OCI-LY3 (cell line): ENCODE measurements around the gene RING1.

Source experiments
- H2AFZ ChIP-seq: fragments of 200-600, 300-600 bp; shearing (Covaris generic); 2 replicates; pipeline ENCODE4 v1.6.0; 2014; ENCODE audit warnings: antibody characterized with exemption, low read depth, low read length
- H3K27ac ChIP-seq: fragments of 200-600, 300-600 bp; sonication (generic); 2 replicates; pipeline ENCODE4 v1.5.1; 2014; ENCODE audit warnings: mild to moderate bottlenecking, low read length, moderate library complexity, mixed read lengths
- H3K27me3 ChIP-seq: fragments of 200-600, 300-600 bp; sonication (generic); 2 replicates; pipeline ENCODE4 v1.6.1; 2014; ENCODE audit warnings: low read depth, low read length, mixed read lengths
- H3K36me3 ChIP-seq: fragments of 200-600, 300-600 bp; sonication (generic); replicated peaks from 2 replicates; pipeline ENCODE3; 2014; ENCODE audit warnings: low read depth, low read length, mixed read lengths
- H3K4me1 ChIP-seq: fragments of 300-600, 200-600 bp; sonication (generic); 2 replicates; pipeline ENCODE4 v1.6.1; 2014; ENCODE audit warnings: low read length, mixed read lengths
- H3K4me2 ChIP-seq: fragments of 200-600, 300-600 bp; sonication (generic); 2 replicates; pipeline ENCODE4 v1.6.1; 2014; ENCODE audit warnings: low read length, mixed read lengths
- H3K4me3 ChIP-seq: fragments of 300-600, 200-600 bp; sonication (generic); 2 replicates; pipeline ENCODE4 v1.5.1; 2014; ENCODE audit warnings: antibody characterized with exemption, mild to moderate bottlenecking, low read length, moderate library complexity
- H3K79me2 ChIP-seq: fragments of 300-600, 200-600 bp; shearing (Covaris generic); 2 replicates; pipeline ENCODE4 v1.6.1; 2014; ENCODE audit warnings: mild to moderate bottlenecking, low read length, mixed read lengths
- H3K9ac ChIP-seq: fragments of 300-600, 200-600 bp; shearing (Covaris generic); 2 replicates; pipeline ENCODE4 v1.6.0; 2014; ENCODE audit warnings: mild to moderate bottlenecking, low read length, moderate library complexity
- H3K9me3 ChIP-seq: fragments of 200-600, 300-600 bp; shearing (Covaris generic); 2 replicates; pipeline ENCODE4 v1.6.1; 2014; ENCODE audit warnings: low read length, mixed read lengths; ENCODE audit not compliant: insufficient read depth
- H4K20me1 ChIP-seq: fragments of 200-600, 300-600 bp; sonication (generic); 2 replicates; pipeline ENCODE4 v1.6.1; 2016; ENCODE audit warnings: low read length, mixed read lengths; ENCODE audit not compliant: insufficient read depth
- EZH2phosphoT487 ChIP-seq: fragments of 200-600 bp; shearing (Covaris generic); IDR thresholded peaks from 2 replicates; pipeline ENCODE4 v1.6.1; 2018; ENCODE audit warnings: antibody characterized with exemption, mixed run types, low read depth
- TF ChIP-seq, protein P1 (sequence below): fragments of 200-600, 300-600 bp; sonication (generic); IDR thresholded peaks from 2 replicates; pipeline ENCODE4 v1.5.1; 2014; ENCODE audit warnings: antibody characterized with exemption, low read length, low read depth

Gene RING1

DNA sequence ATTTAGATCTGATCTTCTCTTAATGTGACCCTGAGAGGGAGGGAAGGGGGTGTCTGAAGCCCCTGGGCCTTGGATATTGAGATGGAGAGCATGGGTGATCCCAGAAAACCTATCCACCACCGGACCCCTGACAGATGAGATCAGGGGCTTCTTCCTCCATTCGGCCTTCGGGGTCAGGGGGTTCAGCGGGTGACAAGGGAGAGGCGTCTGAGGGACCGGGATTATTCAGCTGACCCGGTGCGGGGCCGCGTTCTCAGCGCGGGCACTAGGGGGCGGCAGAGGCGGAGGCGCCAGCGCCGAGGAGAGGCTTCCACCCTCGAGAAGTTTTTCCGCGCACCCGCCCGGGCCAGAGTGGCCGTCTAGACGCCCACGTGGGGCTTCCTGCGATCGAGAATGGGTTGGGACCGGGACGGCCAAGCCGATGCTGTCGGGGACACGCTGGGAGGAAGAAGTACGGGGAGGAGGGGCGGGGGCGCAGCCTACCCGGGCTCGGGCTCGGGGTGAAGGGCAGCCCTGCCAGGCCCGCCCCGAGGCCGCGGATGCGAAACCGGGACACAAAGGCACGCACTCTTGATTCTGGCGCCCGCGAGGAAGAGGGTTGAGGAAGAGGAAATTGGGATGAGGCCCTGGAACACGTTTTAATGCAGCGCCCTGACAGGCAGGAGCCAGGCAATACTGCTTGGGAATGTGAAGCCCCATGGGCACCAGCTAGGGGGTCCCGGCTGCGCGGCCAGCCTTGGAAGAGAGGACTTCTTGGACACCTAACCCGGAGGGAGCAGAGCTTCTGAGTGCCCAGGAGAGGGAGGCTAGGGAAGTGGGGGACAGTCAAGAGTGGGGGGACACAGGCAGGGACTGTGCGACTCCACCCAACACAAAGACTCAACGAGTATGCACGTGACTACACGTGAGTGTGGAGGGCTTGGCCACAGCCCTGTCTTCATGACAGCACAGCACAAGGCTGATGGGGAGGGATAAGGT is 46.7 kb upstream of the RING1 start:
- Histone ChIP-seq H3K9ac (peak overlapping the region; percentile 84), H3K36me3 (no peaks in the 10 kb centered on the region), H3K4me2 (peak overlapping the region; percentile 96), H4K20me1 (no peaks in the 10 kb centered on the region), H3K79me2 (no peaks in the 10 kb centered on the region), H3K27me3 (no peaks in the 10 kb centered on the region), H3K4me1 (peaks cover 12% of the 10 kb centered on the region), H2AFZ (peak overlapping the region; percentile 97), H3K4me3 (peak overlapping the region; percentile 96), H3K27ac (peak overlapping the region; percentile 37; the same call in 1 of the 2 replicates), H3K9me3 (no peaks in the 10 kb centered on the region)
- TF ChIP-seq EZH2phosphoT487: no peak
- TF ChIP-seq, protein P1, sequence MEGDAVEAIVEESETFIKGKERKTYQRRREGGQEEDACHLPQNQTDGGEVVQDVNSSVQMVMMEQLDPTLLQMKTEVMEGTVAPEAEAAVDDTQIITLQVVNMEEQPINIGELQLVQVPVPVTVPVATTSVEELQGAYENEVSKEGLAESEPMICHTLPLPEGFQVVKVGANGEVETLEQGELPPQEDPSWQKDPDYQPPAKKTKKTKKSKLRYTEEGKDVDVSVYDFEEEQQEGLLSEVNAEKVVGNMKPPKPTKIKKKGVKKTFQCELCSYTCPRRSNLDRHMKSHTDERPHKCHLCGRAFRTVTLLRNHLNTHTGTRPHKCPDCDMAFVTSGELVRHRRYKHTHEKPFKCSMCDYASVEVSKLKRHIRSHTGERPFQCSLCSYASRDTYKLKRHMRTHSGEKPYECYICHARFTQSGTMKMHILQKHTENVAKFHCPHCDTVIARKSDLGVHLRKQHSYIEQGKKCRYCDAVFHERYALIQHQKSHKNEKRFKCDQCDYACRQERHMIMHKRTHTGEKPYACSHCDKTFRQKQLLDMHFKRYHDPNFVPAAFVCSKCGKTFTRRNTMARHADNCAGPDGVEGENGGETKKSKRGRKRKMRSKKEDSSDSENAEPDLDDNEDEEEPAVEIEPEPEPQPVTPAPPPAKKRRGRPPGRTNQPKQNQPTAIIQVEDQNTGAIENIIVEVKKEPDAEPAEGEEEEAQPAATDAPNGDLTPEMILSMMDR: peak; percentile 68

DNA sequence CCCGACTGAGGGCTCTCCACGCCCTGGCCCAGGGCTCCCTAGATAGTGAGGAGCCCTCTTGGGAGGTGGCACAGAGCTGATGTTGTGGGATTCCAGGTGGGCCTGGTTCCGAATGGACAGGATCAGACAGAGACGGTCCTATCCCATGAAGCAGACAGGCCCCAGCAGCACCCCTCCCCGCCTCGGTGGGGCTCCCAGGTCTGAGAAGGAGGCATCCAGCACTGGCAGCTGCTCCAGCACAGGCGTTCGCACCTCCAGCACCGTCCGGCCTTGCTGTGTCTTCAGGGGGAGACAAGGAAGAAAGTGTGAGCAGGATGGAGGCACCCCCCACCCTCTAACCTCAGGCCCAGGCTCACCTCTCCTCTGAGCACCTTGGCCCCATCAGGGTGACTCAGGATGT is 44.8 kb upstream of the RING1 start:
- H3K9me3 ChIP-seq: no peaks in the 10 kb centered on the region
- H3K9ac ChIP-seq: no peak overlapping the region
- H3K79me2 ChIP-seq: no peaks in the 10 kb centered on the region
- H3K4me3 ChIP-seq: no peak overlapping the region
- no peaks in the 10 kb centered on the region for H3K27me3 ChIP-seq
- no peak overlapping the region for H2AFZ ChIP-seq
- H3K36me3 ChIP-seq: no peaks in the 10 kb centered on the region
- TF ChIP-seq, protein P1: no peak
- TF ChIP-seq EZH2phosphoT487: no peak
- peaks cover 12% of the 10 kb centered on the region for H3K4me1 ChIP-seq
- H3K27ac ChIP-seq: no peak overlapping the region
- no peak overlapping the region for H3K4me2 ChIP-seq
- no peaks in the 10 kb centered on the region for H4K20me1 ChIP-seq

DNA sequence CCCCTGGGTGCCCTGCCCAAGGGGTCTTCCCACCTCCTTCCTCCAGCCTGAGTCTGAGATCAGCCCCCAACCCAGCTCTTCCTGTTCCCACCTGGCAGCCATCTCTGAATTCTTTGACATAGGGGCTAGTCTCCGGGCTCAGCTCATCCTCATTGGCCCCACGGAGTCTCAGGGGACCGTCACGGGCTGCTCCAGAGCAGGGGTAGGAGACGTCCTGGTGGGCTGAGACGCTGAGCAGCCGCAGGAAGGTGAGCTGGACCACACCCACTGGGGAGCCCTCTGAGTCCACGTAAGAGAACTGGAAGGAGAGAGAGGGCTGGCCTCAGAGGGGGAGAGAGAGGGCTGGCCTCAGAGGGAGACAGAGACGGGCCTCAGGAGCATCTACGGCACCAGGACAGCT is 44.1 kb upstream of the RING1 start:
- TF ChIP-seq, protein P1: no peak
- no peak overlapping the region for H3K4me3 ChIP-seq

DNA sequence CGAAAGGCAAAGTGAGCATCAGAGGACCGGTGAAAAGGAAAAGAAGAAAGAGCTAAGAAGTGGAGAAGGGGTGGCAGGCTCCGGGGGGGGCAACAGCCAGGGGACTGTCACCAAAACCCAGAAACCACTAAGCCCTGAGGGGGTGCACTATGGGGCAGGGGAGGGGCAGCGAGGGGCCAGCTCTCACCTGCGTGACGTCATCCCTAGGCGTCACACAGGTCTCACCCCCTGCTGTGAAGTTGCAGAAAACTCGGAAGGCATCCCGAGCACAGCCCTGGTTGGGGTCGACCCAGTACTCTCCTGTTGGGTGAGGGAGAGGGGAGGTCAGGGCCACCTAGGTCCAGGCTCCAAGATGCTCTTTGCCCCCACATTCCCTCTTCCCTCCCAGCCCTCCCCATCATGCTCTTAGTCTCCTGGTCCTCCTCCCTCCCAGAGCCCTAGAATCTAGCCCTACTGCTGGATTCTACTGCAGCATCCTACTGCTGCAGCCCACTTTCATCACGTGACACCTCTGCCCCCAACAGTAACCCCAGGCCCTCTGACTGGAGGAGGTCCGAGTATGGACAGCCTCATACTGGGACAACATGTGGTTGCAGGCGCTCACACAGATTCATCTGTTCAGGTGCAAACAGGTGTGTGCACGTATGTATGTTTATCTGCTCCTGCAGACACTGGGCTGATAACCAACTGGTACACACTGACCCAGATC is 43.5 kb upstream of the RING1 start:
- Histone ChIP-seq H2AFZ (no peak overlapping the region), H3K4me3 (no peak overlapping the region), H3K27ac (no peak overlapping the region), H3K79me2 (no peaks in the 10 kb centered on the region), H3K4me2 (no peak overlapping the region), H3K9me3 (no peaks in the 10 kb centered on the region), H3K4me1 (peaks cover 17% of the 10 kb centered on the region), H3K27me3 (no peaks in the 10 kb centered on the region), H4K20me1 (no peaks in the 10 kb centered on the region), H3K36me3 (no peaks in the 10 kb centered on the region), H3K9ac (no peak overlapping the region)
- TF ChIP-seq, protein P1: no peak
- no peak for TF ChIP-seq EZH2phosphoT487

More for the DNA sequence above, 44.1 kb upstream of the RING1 start:
- no peak overlapping the region for H2AFZ ChIP-seq
- H3K27ac ChIP-seq: no peak overlapping the region
- H4K20me1 ChIP-seq: no peaks in the 10 kb centered on the region
- H3K4me1 ChIP-seq: peaks cover 12% of the 10 kb centered on the region
- H3K27me3 ChIP-seq: no peaks in the 10 kb centered on the region
- H3K9me3 ChIP-seq: no peaks in the 10 kb centered on the region
- H3K79me2 ChIP-seq: no peaks in the 10 kb centered on the region
- no peak overlapping the region for H3K9ac ChIP-seq
- no peak overlapping the region for H3K4me2 ChIP-seq
- no peaks in the 10 kb centered on the region for H3K36me3 ChIP-seq
